Activated T-cell treated with anti-CD3 and anti-CD28 coated beads for 24 hours (primary cell): ENCODE data around the gene MRPL45.
A peak's percentile ranks its signal among the peaks of the same experiment; 100 is the strongest.

Source experiments
- DNase-seq: peaks from one replicate; pipeline ENCODE4 v3.0.0-alpha.2; 2020; ENCODE audit warnings: low read depth

The MRPL45 gene

DNA sequence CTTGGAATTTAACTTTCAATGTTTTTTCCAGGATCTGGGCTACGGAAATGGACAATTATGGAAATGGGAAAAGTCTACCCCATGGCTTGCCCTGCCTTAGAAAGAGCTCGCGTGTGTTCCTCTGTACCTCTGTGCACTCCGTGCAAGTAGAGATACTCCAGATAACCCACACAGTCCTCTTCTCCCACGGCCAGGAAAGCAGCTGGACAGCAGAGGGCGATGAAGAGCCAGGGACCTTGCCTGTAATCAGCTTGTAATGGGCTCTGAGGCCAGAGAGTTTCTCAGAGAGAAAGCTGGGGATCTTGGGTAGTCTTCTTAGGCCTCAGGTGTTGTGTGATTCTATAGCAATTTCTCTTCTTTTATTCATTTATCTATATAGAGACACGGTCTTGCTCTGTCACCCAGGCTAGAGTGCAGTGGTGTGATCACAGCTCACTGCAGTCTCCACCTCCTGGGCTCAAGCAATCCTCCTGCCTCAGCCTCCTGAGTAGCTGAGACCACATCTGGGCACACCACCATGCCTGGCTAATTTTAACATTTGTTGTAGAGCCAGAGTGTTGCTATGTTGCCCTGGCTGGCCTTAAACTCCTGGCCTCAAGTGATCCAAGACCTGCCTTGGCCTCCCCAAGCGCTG is 52.2 kb downstream of the MRPL45 start:
- DNase-seq: peak; percentile 81

DNA sequence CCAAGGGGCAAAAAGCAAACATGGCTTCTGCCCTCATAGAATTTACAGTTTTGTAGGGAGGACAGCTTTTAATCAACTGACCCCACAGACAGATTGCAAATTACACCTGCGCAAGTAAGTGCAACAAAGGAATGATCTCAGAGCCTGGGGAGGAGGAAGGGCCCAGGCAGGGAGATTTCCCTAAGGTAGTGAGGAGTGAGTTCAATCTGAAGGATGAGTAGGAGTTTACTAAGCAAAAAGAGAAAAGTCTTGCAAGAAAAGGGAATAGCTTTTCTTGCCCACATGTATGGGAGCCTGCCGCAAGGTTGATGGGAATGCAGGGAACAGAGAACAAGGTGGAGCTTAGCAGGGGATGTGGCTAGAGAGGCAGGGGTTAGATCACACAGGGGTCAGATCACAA is 53.1 kb downstream of the MRPL45 start:
- no peak for DNase-seq

DNA sequence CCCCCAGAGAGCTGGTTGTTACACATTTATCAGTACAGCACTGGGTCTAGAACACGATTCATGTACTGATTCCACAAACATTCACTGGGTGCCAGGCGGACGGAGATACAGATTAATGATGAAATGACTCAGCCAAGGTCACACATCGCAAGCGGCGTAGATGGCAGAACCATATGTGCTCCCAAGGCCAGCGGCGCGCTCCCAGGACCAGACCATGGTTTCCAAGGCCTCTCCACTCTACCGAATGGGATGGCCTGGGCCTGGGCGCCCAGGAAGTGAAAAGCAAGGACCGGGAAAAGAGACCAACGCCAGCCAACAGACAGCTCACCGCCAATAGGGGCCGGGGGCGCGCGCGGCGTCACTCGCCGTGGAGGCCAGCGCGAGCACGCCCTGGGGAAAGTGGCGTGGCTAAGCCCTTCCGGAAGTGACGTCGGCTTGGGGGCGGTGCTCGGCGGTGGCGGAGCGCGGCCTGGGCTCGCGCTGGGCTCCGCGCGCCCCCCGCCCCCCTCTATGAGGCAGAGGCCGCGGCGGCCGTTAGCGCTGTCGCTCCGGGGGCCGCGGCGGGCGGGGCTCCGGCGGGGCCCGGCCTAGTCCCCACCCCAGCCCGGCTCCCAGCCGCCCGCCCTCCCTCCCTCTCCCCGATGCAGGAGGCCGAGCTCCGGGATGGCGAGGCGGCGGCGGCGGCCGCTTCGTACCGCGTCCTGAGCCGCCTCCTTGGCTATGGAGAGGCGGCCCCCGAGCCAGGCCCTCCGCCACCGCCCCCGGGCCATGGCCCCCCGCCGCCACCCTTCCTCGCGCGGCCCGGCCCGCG is 54.6 kb downstream of the MRPL45 start, which contains the start of gene SOCS7:
Gene SOCS7 (plus strand): TSS at position 433 of the 811 bp plus-strand sequence. CDS start 209 bp downstream, at position 642.
- DNase-seq: peak; percentile 88

DNA sequence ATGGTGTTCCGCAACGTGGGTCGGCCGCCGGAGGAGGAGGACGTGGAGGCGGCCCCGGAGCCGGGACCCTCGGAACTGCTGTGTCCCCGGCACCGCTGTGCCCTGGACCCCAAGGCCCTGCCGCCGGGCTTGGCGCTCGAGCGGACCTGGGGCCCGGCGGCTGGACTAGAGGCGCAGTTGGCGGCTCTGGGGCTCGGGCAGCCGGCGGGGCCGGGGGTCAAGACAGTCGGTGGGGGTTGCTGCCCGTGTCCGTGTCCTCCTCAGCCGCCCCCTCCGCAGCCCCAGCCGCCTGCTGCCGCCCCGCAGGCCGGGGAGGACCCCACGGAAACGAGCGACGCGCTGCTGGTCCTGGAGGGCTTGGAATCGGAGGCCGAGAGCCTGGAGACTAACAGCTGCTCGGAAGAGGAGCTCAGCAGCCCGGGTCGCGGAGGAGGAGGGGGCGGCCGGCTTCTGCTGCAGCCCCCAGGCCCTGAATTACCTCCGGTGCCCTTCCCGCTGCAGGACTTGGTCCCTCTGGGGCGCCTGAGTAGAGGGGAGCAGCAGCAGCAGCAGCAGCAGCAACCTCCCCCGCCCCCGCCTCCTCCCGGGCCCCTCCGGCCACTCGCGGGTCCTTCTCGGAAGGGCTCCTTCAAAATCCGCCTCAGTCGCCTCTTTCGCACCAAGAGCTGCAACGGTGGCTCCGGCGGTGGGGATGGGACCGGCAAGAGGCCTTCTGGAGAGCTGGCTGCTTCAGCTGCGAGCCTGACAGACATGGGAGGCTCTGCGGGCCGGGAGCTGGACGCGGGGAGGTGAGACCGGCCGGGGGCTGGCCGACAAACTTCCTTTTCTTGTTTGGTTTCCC is 55.5 kb downstream of the MRPL45 start:
- DNase-seq: peak; percentile 9

DNA sequence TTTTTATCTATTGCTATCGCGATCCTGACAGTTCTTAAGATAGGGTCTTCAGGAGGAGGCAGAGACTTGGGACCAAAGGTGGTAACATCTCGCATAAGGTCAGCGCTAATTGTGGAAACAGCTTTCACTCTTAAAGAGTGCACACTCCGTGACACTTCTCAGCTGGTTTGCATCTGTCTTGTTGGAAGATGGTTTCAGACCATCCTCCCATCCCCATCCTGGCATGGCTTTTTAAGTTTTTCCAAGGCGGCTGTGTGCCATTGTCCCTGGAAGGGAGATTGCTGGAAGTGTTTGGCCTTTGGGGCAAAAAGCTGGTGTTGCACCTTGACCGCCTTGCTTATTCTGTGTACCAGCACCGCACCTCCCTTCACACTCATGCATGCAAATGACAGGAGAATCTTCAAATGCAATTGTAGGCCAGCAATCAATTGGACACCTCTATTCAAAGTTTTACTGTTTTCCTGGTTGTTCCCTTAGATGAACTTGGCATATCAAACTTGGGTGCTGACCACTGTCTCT is 56.2 kb downstream of the MRPL45 start:
- no peak for DNase-seq

DNA sequence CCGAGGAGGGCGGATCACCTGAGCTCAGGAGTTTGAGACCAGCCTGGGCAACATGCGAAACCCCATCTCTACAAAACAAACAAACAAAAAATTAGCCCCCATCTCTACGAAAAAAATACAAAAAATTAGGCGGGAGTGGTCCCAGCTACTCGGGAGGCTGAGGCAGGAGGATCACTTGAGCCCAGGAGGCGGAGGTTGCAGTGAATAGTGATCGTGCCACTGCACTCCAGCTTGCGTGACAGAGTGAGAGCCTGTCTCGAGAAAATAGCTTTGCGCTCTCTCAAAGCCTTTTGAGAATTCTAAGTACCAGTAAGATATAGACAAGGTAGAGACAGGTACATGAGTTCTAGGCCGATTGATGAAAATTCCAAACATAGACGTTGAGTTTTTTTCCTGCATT is 56.7 kb downstream of the MRPL45 start:
- no peak for DNase-seq

DNA sequence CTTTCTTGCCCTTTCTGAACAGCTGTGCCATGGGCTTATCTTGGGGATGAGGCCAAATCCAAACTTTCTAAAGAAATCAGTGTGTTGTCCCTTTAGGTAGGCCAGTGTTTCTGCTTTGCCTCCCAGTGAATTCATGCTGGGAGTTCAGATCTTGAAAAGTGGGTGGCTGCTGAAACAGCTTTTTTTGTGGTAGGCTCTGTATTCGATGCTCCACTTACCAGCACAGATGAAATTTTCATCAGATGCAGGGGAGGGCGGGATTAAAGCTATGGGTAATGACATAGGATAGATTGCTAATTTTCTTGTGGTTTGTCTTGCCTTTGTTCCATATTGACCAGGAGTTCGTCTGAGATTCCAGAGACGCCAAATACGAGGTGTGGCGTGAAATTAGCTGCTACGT is 57.5 kb downstream of the MRPL45 start:
- no peak for DNase-seq

DNA sequence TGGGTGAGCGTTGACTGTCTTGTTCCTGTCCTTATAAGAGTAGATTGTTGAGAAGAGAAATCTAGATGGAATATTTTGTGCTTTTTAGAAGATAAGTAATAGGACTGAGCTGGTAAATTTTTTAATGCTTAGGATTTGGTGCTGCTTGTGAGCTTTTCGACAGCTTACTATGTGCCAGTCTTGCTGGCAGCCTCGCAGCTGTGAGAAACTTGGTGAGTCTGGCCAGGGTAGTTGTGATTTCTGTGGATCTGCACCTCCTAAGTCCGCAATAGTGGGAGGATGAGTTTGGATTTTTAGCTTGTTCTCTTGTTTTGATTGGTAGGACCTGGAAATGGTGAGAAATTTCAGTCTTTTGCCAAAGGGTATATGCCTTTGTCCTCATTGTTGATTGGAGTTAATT is 58.3 kb downstream of the MRPL45 start:
- DNase-seq: no peak

DNA sequence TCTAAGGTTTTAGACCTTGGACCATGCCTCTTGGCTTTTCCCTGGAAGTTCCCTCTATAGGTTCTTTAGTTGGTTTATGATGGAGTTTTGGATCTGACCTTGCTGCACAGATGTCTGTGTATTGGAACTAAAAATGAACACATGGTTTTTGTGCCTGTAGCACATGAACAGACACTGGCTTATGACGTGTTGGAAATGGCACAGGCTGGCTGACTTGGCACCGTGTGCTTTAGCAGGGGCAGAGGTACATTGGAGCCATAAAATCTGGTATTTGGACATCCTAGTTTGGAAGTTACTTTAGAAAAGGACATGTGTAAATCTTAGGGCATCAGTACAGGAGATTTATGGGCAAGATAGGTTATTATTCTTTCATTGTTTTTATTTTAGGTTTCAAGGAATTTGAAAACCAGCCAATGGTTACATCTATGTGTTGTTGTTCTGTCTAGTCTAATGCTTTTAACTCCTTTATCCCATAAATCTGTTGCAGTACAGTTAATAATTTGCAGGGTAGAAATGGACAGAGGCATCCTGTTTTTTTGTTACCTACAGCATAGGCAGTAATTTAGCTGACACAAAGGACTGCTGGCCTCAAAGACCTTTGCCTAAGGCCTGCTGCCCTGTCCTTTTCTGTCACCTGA is 60.6 kb downstream of the MRPL45 start:
- DNase-seq: no peak

DNA sequence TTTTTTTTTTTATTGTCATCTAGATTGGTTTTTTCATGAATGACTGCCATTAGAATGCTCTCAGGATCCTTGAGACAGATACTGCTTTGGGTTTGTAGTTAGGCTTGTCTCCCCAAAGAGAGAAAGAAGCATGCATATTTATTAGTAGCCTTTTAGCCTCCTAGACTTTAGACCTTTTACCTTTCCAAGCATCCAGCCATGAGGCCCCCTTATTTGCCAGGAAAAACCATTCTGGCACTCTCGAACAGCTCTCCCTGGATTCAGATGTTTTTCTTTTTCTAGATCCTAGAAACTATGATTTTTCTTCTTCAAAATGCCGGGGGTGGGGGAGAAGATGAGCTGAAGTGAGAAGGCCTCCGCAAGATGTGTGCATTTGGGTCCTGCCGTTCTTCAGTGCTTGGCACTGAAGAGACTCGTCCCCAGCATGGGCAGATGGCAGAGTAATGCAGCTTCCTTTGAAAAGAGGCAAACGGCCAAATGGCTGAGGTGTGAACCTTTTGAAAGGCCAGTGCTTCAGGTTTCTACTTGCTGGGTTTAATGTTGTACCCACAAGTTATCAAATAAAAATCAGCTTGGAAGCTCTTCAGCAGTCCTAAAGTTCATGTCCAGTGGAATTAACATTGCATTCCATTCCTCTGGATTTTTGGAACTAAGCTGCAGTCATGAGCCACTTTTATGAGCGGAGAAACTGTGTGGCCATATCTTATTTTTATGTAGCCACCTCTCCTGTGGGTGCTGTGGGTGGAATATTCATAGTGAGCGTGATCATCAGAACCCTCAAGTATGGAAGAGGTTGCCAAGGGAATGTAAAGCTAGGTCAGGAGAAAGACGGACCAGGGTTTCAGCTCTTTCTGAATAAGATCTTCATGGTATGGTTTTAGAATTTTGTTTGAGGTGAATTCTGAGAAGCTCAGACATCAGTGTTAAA is 61.9 kb downstream of the MRPL45 start:
- DNase-seq: no peak

DNA sequence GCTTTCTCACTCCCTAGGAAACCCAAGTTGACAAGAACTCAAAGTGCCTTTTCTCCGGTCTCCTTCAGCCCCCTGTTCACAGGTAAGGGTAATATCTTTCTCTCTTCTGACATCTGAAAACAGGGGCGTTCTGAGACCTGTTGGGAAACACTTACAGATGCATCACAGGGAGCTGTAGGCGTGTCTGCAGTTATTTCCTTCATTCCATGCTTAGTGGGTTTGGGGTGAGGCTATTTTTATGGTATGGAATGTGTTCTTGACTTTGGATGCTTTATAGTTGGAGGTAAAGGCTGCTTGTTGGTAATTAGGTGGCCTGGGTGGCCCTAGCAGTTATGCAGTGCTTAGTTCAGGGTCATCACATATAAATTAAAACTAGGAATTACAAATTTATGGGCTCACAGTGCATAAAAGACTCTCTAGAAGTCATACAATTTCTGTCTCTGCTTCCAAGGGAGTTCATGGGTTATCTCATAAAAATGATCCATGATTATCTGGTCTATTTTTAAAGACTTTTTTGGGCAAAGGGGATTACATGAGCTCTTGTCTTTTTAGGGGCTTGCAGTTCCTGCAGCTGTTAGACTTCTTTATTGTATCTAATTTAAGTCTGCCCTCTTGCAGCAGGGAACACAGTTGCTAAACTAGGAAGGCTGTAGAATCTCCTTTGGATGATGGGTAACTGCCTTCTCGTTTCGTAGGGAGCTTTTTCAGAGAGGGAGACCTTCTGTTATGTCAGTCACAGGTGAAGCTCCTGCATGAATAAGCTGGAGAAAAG is 64.9 kb downstream of the MRPL45 start:
- DNase-seq: no peak

DNA sequence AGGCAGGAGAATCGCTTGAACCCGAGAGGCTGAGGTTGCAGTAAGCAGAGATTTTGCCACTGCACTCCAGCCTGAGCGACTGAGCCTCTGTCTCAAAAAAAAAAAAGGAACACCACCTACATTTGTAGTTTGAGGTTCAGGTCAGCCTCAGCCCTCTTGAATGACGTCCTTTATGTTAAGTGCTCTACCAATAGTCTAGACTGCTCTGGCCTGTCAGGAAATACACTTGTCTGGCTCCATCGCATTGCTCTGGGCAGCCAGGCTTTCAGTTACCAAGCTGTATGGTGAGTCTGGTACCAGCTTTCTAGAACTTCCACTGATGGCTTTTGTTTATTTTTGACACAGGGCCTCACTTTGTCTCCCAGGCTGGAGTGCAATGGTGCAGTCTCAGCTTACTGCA is 66.0 kb downstream of the MRPL45 start:
- DNase-seq: no peak

DNA sequence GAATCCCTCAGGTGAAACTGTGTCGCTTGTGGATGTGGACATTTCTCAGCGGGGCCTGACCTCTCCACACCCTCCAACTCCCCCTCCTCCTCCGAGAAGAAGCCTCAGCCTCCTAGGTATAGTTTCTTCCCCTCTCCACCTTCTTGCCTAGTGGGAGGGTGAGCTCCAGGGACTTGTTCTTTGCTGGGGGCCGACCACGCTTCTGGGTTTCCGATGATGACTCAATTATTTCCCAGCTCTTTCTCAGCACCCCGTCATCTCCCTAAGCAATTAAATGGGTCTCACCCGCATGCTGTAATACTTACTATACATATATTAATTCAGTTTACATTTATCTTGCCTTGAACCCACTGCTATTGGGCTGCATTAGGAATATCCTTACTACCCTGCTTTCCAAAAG is 67.8 kb downstream of the MRPL45 start:
- DNase-seq: no peak

DNA sequence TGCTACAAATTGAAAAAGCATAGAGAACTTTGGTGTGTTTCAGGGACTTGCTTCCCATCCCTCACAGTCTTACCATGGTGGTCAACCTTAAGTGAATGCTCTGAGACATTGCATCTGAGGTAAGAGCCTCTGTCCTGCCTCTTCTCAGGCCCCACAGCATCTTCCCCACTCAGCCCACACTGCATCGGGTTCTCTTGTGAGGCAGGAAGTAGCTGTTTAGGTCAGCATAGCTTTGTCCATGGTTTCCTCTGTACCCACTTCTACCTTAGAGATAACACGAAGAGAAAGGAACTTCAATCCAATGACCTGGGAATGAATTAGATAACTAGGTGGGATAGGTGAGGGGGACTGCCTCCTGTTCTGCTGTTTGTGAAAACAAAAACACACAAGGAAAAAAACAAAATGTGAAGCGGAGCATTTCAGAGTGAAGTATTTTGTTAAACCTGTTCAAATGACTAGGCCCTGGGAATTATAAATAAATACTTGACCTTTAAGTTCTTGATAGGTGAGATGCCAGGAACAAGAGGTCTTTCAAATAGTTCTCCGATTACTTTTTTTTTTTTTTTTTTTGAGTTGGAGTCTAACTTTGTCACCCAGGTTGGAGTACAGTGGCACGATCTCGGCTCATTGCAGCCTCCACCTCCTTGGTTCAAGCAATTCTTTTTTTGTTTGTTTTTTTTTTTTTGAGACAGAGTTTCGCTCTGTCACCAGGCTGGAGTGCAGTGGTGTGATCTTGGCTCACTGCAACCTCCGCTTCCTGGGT is 72.3 kb downstream of the MRPL45 start:
- no peak for DNase-seq
